WTC11 (cell line): ENCODE measurements around the gene TTLL11. TPM values are rescaled to one million over a fixed set of nuclear protein-coding genes. Genes with fewer than 3 reads are reported as not detected.

Source experiments
- ATAC-seq: fragments of 200-7000 bp; cut with Tn5 transposase; 2 replicates; pipeline ENCODE4 v1.10.0; 2021; ENCODE audit warnings: mild to moderate bottlenecking, moderate library complexity
- CTCF ChIA-PET: fragments of 300-600 bp; sonication (Branson Sonifier 250); formaldehyde crosslinking; loops from one replicate; lab custom pipeline; 2021; ENCODE audit warnings: antibody characterized with exemption; lab: Charles Lee
- POLR2A ChIA-PET: fragments of 350-600 bp; sonication (Branson Sonifier 250); formaldehyde crosslinking; loops from one replicate; lab custom pipeline; 2021; ENCODE audit warnings: antibody characterized with exemption; lab: Charles Lee
- DNase-seq: peaks from one replicate; pipeline ENCODE4 v3.0.0; 2021; ENCODE audit warnings: low spot score
- H3K27ac Mint-ChIP-seq: 2 replicates; pipeline ENCODE4 v1.8.0; 2021; ENCODE audit warnings: mixed read lengths
- H3K27me3 Mint-ChIP-seq: 2 replicates; pipeline ENCODE4 v1.8.0; 2021; ENCODE audit warnings: low read depth, mild to moderate bottlenecking, moderate library complexity, mixed read lengths
- H3K36me3 Mint-ChIP-seq: 2 replicates; pipeline ENCODE4 v1.8.0; 2021; ENCODE audit warnings: mixed read lengths
- H3K4me1 Mint-ChIP-seq: 2 replicates; pipeline ENCODE4 v1.8.0; 2022; ENCODE audit warnings: mixed read lengths
- H3K4me3 Mint-ChIP-seq: 2 replicates; pipeline ENCODE4 v1.8.0; 2021; ENCODE audit warnings: mild to moderate bottlenecking, moderate library complexity, mixed read lengths
- H3K9me3 Mint-ChIP-seq: 2 replicates; pipeline ENCODE4 v1.8.0; 2021; ENCODE audit warnings: mixed read lengths
- CREM ChIP-seq: sonication (generic); formaldehyde crosslinking; IDR thresholded peaks from 2 replicates; pipeline ENCODE4 v1.8.1; 2022; ENCODE audit warnings: mild to moderate bottlenecking, missing genetic modification reagents, moderate library complexity
- ELF4 ChIP-seq: sonication (generic); formaldehyde crosslinking; IDR thresholded peaks from 2 replicates; pipeline ENCODE4 v1.8.1; 2022; ENCODE audit warnings: low read depth, mild to moderate bottlenecking, moderate library complexity, missing genetic modification reagents
- FOXP1 ChIP-seq: sonication (generic); formaldehyde crosslinking; IDR thresholded peaks from 2 replicates; pipeline ENCODE4 v1.8.0; 2022; ENCODE audit warnings: missing genetic modification reagents, mild to moderate bottlenecking, moderate library complexity, borderline replicate concordance
- NFATC4 ChIP-seq: fragments of 250-450 bp; sonication (Bioruptor Pico); IDR thresholded peaks from 2 replicates; pipeline ENCODE4 v1.9.0; 2021; ENCODE audit warnings: mild to moderate bottlenecking
- NR3C1 ChIP-seq: sonication (generic); formaldehyde crosslinking; conservative IDR thresholded peaks from 2 replicates; pipeline ENCODE4 v1.8.1; 2023; ENCODE audit warnings: low read depth, mild to moderate bottlenecking, missing genetic modification reagents
- RELA ChIP-seq: sonication (generic); formaldehyde crosslinking; IDR thresholded peaks from 2 replicates; pipeline ENCODE4 v1.8.1; 2022; ENCODE audit warnings: missing genetic modification reagents, mild to moderate bottlenecking, borderline replicate concordance
- ZNF138 ChIP-seq: sonication (generic); formaldehyde crosslinking; conservative IDR thresholded peaks from 2 replicates; pipeline ENCODE4 v1.8.1; 2022; ENCODE audit warnings: mild to moderate bottlenecking, moderate library complexity, missing genetic modification reagents
- ZNF219 ChIP-seq: sonication (generic); formaldehyde crosslinking; IDR thresholded peaks from 2 replicates; pipeline ENCODE4 v1.8.0; 2023; ENCODE audit warnings: missing genetic modification reagents, mild to moderate bottlenecking, borderline replicate concordance
- ZNF416 ChIP-seq: fragments of 250-450 bp; sonication (Bioruptor Pico); IDR thresholded peaks from 2 replicates; pipeline ENCODE4 v1.9.0; 2021; ENCODE audit warnings: mild to moderate bottlenecking, inconsistent platforms
- ZNF671 ChIP-seq: fragments of 250-450 bp; sonication (Bioruptor Pico); IDR thresholded peaks from 2 replicates; pipeline ENCODE4 v1.8.0; 2021; ENCODE audit warnings: mild to moderate bottlenecking
- total RNA-seq: library from RNA; stranded (reverse); gene quantifications from 3 replicates; pipeline ENCODE4 v1.2.3, GENCODE V29; 2021
- TF ChIP-seq, protein P1 (sequence below): fragments of 250-450 bp; sonication (Bioruptor Pico); conservative IDR thresholded peaks from 2 replicates; pipeline ENCODE4 v1.9.0; 2021; ENCODE audit warnings: mild to moderate bottlenecking
- TF ChIP-seq, protein P2 (sequence below): sonication (generic); formaldehyde crosslinking; IDR thresholded peaks from 2 replicates; pipeline ENCODE4 v1.8.0; 2022; ENCODE audit warnings: mild to moderate bottlenecking, missing genetic modification reagents
- TF ChIP-seq, protein P3 (sequence below): sonication (generic); formaldehyde crosslinking; conservative IDR thresholded peaks from 2 replicates; pipeline ENCODE4 v1.8.1; 2022; ENCODE audit warnings: mild to moderate bottlenecking, missing genetic modification reagents
- TF ChIP-seq, protein P4 (sequence below): sonication (generic); formaldehyde crosslinking; IDR thresholded peaks from 2 replicates; pipeline ENCODE4 v1.8.1; 2023; ENCODE audit warnings: mild to moderate bottlenecking, missing genetic modification reagents
- TF ChIP-seq, protein P5 (sequence below): sonication (generic); formaldehyde crosslinking; IDR thresholded peaks from 2 replicates; pipeline ENCODE4 v1.8.0; 2022; ENCODE audit warnings: mild to moderate bottlenecking, missing genetic modification reagents
- TF ChIP-seq, protein P6 (sequence below): sonication (generic); formaldehyde crosslinking; IDR thresholded peaks from 2 replicates; pipeline ENCODE4 v1.8.1; 2023; ENCODE audit warnings: mild to moderate bottlenecking, missing genetic modification reagents, moderate library complexity
- TF ChIP-seq, protein P7 (sequence below): fragments of 250-450 bp; sonication (Bioruptor Pico); IDR thresholded peaks from 2 replicates; pipeline ENCODE4 v1.9.0; 2021; ENCODE audit warnings: mild to moderate bottlenecking

Gene TTLL11
- total RNA-seq, 1 experiment from 2014 or later = 1.1 TPM

DNA sequence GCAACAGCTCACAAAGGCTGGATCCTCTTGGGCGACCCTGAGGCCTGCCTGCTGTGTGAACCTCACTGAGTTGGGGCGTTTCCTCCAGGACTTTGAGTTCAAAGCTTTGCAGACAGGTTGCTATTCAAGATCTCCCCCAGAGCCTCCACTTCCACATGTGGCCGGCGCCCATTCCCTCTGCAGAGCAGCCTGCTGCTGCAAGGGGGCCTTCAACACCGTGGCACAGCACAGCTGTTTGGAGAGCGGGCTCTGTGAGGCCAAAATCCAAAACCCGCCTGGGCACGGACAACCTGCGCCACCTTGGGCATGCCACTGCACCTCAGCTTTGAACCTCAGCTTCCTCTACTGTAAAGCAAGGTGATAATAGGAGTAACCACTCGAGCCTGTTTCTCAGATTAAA is 281.4 kb downstream of the TTLL11 start:
- no peaks in the 10 kb centered on the region; the same call in 1 of the 2 replicates for H3K27me3 Mint-ChIP-seq
- H3K4me3 Mint-ChIP-seq = no peak overlapping the region
- no peak for TF ChIP-seq RELA (CRISPR knock-in tag)
- TF ChIP-seq, protein P1, sequence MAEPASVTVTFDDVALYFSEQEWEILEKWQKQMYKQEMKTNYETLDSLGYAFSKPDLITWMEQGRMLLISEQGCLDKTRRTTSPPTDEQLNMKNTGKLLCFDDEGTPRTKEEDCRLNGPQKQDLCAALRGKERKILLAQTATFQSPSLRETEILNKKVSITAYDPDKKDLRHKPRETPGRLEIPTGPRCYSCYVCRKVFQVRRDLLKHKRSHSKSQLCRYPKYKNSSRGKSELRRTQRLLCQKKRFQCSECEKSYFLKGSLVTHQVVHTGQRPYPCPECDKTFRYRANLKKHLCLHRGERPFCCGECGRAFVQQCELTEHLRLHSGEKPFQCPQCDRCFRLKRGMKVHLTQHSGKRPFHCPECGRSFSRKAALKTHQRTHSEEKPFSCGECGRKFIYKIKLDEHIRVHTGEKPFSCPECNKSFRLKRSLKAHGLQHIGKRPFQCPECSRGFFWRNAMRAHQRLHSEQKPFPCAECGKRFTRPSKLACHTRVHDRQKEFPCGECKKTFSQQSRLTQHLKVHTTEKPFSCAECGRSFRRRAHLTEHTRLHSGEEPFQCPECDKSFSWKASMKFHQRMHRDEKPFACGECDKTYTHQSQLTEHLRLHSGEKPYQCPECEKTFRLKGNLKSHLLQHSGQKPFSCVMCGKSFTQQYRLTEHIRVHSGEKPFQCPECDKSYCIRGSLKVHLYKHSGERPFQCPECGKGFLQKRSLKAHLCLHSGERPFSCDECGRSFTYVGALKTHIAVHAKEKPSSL (CRISPR knock-in tag) = no peak
- no peak for TF ChIP-seq ELF4 (CRISPR knock-in tag)
- TF ChIP-seq FOXP1 (CRISPR knock-in tag) = no peak
- no peak for TF ChIP-seq ZNF416 (CRISPR knock-in tag)
- H3K36me3 Mint-ChIP-seq = no peaks in the 10 kb centered on the region
- ChIA-PET CTCF (interaction anchor here (0.9 to 1.2 kb wide), 2 partner anchors 77 to 117 kb away, joined by 3 read pairs; no protein-coding TSS in a partner anchor), POLR2A (interaction anchor here (0.6 kb wide), 1 partner anchor 287 kb away, joined by 4 read pairs; no protein-coding TSS in a partner anchor)
- no peak for ATAC-seq
- H3K9me3 Mint-ChIP-seq = no peaks in the 10 kb centered on the region
- peaks cover 26% of the 10 kb centered on the region for H3K4me1 Mint-ChIP-seq
- no peak for DNase-seq
- no peak overlapping the region for H3K27ac Mint-ChIP-seq

DNA sequence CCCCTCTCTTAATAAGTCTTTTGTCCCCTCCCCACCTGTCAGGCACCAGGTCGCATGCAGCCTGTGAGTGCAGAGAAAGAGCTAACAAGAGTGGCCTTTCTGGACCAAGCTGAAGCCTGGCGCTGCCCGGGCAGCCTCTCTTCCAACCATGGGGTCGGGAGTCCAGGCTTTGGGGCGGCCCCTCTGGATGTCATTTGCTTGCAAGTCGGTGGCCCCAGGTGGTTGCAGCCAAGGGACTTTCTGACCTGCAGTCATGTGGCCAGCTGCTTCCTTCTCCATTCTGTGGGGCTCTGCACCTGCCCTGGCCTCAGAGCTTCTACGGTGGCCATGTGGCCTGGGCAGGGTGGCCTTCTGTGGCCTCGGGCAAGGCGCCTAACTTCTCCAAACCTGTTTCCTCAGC is 282.0 kb downstream of the TTLL11 start:
- CTCF ChIA-PET = interaction anchor here (0.9 to 1.2 kb wide), 2 partner anchors 76 to 116 kb away, joined by 3 read pairs; no protein-coding TSS in a partner anchor

More for the DNA sequence above, 282.0 kb downstream of the TTLL11 start:
- Mint-ChIP-seq H3K27ac (no peak overlapping the region), H3K4me3 (no peak overlapping the region), H3K27me3 (no peaks in the 10 kb centered on the region; the same call in 1 of the 2 replicates), H3K9me3 (no peaks in the 10 kb centered on the region), H3K36me3 (no peaks in the 10 kb centered on the region), H3K4me1 (peaks cover 20% of the 10 kb centered on the region)
- TF ChIP-seq, protein P2, sequence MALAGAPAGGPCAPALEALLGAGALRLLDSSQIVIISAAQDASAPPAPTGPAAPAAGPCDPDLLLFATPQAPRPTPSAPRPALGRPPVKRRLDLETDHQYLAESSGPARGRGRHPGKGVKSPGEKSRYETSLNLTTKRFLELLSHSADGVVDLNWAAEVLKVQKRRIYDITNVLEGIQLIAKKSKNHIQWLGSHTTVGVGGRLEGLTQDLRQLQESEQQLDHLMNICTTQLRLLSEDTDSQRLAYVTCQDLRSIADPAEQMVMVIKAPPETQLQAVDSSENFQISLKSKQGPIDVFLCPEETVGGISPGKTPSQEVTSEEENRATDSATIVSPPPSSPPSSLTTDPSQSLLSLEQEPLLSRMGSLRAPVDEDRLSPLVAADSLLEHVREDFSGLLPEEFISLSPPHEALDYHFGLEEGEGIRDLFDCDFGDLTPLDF (CRISPR knock-in tag) = no peak
- TF ChIP-seq ZNF219 (CRISPR knock-in tag) (no peak), ZNF138 (CRISPR knock-in tag) (no peak), ZNF671 (no peak), NR3C1 (CRISPR knock-in tag) (no peak), CREM (CRISPR knock-in tag) (no peak), NFATC4 (CRISPR knock-in tag) (no peak)
- TF ChIP-seq, protein P3, sequence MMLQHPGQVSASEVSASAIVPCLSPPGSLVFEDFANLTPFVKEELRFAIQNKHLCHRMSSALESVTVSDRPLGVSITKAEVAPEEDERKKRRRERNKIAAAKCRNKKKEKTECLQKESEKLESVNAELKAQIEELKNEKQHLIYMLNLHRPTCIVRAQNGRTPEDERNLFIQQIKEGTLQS (CRISPR knock-in tag) = no peak
- TF ChIP-seq, protein P4, sequence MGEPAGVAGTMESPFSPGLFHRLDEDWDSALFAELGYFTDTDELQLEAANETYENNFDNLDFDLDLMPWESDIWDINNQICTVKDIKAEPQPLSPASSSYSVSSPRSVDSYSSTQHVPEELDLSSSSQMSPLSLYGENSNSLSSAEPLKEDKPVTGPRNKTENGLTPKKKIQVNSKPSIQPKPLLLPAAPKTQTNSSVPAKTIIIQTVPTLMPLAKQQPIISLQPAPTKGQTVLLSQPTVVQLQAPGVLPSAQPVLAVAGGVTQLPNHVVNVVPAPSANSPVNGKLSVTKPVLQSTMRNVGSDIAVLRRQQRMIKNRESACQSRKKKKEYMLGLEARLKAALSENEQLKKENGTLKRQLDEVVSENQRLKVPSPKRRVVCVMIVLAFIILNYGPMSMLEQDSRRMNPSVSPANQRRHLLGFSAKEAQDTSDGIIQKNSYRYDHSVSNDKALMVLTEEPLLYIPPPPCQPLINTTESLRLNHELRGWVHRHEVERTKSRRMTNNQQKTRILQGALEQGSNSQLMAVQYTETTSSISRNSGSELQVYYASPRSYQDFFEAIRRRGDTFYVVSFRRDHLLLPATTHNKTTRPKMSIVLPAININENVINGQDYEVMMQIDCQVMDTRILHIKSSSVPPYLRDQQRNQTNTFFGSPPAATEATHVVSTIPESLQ (CRISPR knock-in tag) = no peak
- TF ChIP-seq, protein P5, sequence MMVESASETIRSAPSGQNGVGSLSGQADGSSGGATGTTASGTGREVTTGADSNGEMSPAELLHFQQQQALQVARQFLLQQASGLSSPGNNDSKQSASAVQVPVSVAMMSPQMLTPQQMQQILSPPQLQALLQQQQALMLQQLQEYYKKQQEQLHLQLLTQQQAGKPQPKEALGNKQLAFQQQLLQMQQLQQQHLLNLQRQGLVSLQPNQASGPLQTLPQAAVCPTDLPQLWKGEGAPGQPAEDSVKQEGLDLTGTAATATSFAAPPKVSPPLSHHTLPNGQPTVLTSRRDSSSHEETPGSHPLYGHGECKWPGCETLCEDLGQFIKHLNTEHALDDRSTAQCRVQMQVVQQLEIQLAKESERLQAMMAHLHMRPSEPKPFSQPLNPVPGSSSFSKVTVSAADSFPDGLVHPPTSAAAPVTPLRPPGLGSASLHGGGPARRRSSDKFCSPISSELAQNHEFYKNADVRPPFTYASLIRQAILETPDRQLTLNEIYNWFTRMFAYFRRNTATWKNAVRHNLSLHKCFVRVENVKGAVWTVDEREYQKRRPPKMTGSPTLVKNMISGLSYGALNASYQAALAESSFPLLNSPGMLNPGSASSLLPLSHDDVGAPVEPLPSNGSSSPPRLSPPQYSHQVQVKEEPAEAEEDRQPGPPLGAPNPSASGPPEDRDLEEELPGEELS (CRISPR knock-in tag) = no peak
- TF ChIP-seq, protein P6, sequence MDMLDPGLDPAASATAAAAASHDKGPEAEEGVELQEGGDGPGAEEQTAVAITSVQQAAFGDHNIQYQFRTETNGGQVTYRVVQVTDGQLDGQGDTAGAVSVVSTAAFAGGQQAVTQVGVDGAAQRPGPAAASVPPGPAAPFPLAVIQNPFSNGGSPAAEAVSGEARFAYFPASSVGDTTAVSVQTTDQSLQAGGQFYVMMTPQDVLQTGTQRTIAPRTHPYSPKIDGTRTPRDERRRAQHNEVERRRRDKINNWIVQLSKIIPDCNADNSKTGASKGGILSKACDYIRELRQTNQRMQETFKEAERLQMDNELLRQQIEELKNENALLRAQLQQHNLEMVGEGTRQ = no peak
- TF ChIP-seq, protein P7, sequence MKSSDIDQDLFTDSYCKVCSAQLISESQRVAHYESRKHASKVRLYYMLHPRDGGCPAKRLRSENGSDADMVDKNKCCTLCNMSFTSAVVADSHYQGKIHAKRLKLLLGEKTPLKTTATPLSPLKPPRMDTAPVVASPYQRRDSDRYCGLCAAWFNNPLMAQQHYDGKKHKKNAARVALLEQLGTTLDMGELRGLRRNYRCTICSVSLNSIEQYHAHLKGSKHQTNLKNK (CRISPR knock-in tag) = no peak
- POLR2A ChIA-PET = no interaction called here
- ATAC-seq (no peak), DNase-seq (no peak)
